DOHH2 (cell line): ENCODE data around the gene NR1H2.

Experiments used
- H3F3A ChIP-seq: fragments of 200-600 bp; sonication (generic), shearing (Covaris generic); 2 replicates; pipeline ENCODE4 v1.6.0; 2016; ENCODE audit warnings: antibody characterized with exemption, mild to moderate bottlenecking; ENCODE audit not compliant: control insufficient read depth, insufficient read depth
- H3K27ac ChIP-seq: fragments of 200-600 bp; sonication (generic); 2 replicates; pipeline ENCODE4 v1.5.1; 2014; ENCODE audit warnings: low read depth, mild to moderate bottlenecking, low read length, moderate library complexity
- H3K27me3 ChIP-seq: fragments of 200-600 bp; sonication (generic); 2 replicates; pipeline ENCODE4 v1.6.1; 2014; ENCODE audit warnings: mild to moderate bottlenecking, low read length, mixed read lengths; ENCODE audit not compliant: control insufficient read depth
- H3K36me3 ChIP-seq: fragments of 200-600 bp; sonication (generic); 2 replicates; pipeline ENCODE4 v1.6.1; 2014; ENCODE audit warnings: mild to moderate bottlenecking, low read length, moderate library complexity, mixed read lengths; ENCODE audit not compliant: control insufficient read depth
- H3K4me1 ChIP-seq: fragments of 200-600 bp; sonication (generic); 2 replicates; pipeline ENCODE4 v1.6.1; 2014; ENCODE audit warnings: mild to moderate bottlenecking, low read length, mixed read lengths; ENCODE audit not compliant: control insufficient read depth
- H3K4me2 ChIP-seq: fragments of 200-600 bp; sonication (generic); 2 replicates; pipeline ENCODE4 v1.6.0; 2014; ENCODE audit warnings: mild to moderate bottlenecking, low read length, moderate library complexity
- H3K4me3 ChIP-seq: fragments of 200-600 bp; sonication (generic); 2 replicates; pipeline ENCODE4 v1.5.1; 2014; ENCODE audit warnings: mild to moderate bottlenecking, low read length, mixed read lengths
- H3K79me2 ChIP-seq: fragments of 200-600 bp; sonication (generic); 2 replicates; pipeline ENCODE4 v1.6.1; 2014; ENCODE audit warnings: mild to moderate bottlenecking, low read length, mixed read lengths; ENCODE audit not compliant: control insufficient read depth
- H3K9me2 ChIP-seq: fragments of 200-600 bp; sonication (generic); replicated peaks from 2 replicates; pipeline ENCODE4 v1.6.1; 2014; ENCODE audit warnings: mild to moderate bottlenecking, low read length, mixed read lengths; ENCODE audit not compliant: control insufficient read depth
- H3K9me3 ChIP-seq: fragments of 200-600 bp; sonication (generic); 2 replicates; pipeline ENCODE4 v1.6.1; 2014; ENCODE audit warnings: antibody characterized with exemption, low read length, mixed read lengths; ENCODE audit not compliant: control insufficient read depth, insufficient read depth
- H4K20me1 ChIP-seq: fragments of 200-600 bp; sonication (generic); 2 replicates; pipeline ENCODE4 v1.6.0; 2014; ENCODE audit warnings: low read depth, mild to moderate bottlenecking, antibody characterized with exemption, low read length, moderate library complexity; ENCODE audit not compliant: control insufficient read depth, insufficient read depth
- EZH2phosphoT487 ChIP-seq: fragments of 200-600 bp; sonication (generic); IDR thresholded peaks from 2 replicates; pipeline ENCODE4 v1.6.1; 2017; ENCODE audit warnings: borderline replicate concordance, mild to moderate bottlenecking, antibody characterized with exemption, low read length, moderate library complexity, mixed read lengths
- TF ChIP-seq, protein P1 (sequence below): fragments of 200-600 bp; sonication (generic); IDR thresholded peaks from one replicate; pipeline ENCODE4 v1.5.1; 2014; ENCODE audit warnings: antibody characterized with exemption, mild to moderate bottlenecking, low read depth, low read length; ENCODE audit not compliant: poor library complexity, severe bottlenecking

The NR1H2 gene

DNA sequence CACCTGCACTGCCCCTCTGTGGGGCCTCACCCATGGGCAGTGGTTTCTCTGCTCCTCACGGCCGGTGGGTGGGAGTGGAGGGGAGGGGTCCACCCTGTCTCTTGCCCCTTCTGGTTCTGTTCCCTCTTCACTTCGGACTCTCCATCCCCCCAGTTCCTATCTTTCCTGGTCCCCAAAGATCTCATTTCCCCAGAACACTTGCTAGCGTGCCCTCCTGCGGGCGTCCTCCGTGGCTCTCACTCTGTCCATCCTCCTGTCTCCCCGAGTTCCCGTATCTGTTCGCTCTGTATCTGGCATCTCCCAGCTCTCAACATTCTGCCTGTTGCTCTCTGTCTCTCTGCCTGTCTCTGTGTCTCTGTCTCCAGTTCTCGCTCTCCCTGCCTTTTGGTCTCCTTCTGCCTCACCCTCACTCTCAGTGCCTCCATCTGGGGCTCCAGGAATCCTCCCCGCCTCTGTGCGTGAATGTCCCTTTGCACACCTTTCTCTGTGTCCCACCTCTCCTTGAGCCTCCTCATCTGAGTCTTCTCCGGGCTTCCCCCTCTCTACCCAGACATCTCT lies 42.8 kb downstream of the NR1H2 start:
- peak overlapping the region; percentile 92 for H3K4me3 ChIP-seq
- H3K9me2 ChIP-seq: no peaks in the 10 kb centered on the region
- H3K4me2 ChIP-seq: peak overlapping the region; percentile 97
- peaks cover 53% of the 10 kb centered on the region for H3F3A ChIP-seq
- H3K4me1 ChIP-seq: peaks cover 85% of the 10 kb centered on the region
- H3K27me3 ChIP-seq: no peaks in the 10 kb centered on the region
- peaks cover 70% of the 10 kb centered on the region for H3K79me2 ChIP-seq
- peak overlapping the region; percentile 95 for H3K27ac ChIP-seq
- peaks cover 18% of the 10 kb centered on the region; the same call in 1 of the 2 replicates for H4K20me1 ChIP-seq
- peaks cover 86% of the 10 kb centered on the region for H3K36me3 ChIP-seq
- H3K9me3 ChIP-seq: no peaks in the 10 kb centered on the region
- no peak for TF ChIP-seq EZH2phosphoT487
- TF ChIP-seq, protein P1, sequence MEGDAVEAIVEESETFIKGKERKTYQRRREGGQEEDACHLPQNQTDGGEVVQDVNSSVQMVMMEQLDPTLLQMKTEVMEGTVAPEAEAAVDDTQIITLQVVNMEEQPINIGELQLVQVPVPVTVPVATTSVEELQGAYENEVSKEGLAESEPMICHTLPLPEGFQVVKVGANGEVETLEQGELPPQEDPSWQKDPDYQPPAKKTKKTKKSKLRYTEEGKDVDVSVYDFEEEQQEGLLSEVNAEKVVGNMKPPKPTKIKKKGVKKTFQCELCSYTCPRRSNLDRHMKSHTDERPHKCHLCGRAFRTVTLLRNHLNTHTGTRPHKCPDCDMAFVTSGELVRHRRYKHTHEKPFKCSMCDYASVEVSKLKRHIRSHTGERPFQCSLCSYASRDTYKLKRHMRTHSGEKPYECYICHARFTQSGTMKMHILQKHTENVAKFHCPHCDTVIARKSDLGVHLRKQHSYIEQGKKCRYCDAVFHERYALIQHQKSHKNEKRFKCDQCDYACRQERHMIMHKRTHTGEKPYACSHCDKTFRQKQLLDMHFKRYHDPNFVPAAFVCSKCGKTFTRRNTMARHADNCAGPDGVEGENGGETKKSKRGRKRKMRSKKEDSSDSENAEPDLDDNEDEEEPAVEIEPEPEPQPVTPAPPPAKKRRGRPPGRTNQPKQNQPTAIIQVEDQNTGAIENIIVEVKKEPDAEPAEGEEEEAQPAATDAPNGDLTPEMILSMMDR: peak; percentile 22

DNA sequence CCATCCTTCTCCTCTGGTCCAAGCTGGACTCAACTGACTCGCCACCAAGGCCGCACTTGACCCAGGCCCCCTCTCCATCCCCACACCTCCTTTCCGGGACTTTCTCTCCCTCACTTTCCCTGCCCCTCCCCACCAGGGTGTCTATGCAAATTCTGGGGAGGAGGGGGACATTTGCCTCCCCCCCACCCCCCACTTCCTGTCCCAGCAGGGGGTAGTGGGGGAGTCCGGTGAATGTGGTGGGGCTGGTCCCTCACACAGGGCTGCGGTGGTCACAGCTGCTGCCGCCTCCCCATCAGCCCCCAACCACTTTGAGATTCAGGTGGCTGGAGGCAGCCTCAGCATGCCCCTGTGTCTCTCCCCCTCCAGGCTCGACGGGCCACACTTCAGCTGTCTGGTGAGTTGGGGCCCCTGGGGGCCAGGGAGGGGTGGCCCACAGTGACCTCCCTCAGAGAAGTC lies 43.4 kb downstream of the NR1H2 start:
- H3K9me3 ChIP-seq: no peaks in the 10 kb centered on the region
- peak overlapping the region; percentile 95 for H3K27ac ChIP-seq
- no peak for TF ChIP-seq EZH2phosphoT487
- TF ChIP-seq, protein P1: no peak
- H3K79me2 ChIP-seq: peaks cover 71% of the 10 kb centered on the region
- no peaks in the 10 kb centered on the region for H3K27me3 ChIP-seq
- peak overlapping the region; percentile 92 for H3K4me3 ChIP-seq
- H4K20me1 ChIP-seq: peaks cover 18% of the 10 kb centered on the region; the same call in 1 of the 2 replicates
- H3F3A ChIP-seq: peaks cover 48% of the 10 kb centered on the region
- peaks cover 81% of the 10 kb centered on the region for H3K4me1 ChIP-seq
- no peaks in the 10 kb centered on the region for H3K9me2 ChIP-seq
- peak overlapping the region; percentile 97 for H3K4me2 ChIP-seq
- H3K36me3 ChIP-seq: peaks cover 86% of the 10 kb centered on the region

DNA sequence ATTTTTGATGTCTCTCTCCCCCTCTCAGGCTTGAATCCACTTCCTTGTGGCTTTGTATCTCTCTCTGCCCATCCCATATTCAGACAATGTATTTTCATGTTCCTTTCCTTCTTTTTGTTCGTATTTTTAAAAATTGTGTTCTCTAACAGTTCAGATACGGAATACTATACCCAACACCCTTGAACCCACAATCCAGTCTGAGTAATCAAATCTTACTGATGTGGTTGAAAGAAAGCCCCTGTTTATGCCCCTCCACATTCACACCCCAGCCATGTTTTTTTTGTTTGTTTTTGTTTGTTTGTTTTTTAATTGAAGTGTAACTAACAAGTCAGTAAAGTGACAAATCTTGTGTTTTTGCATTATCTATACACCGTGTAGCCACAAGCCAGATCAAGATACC lies 43.9 kb downstream of the NR1H2 start:
- Histone ChIP-seq H3K9me2 (no peaks in the 10 kb centered on the region), H3K79me2 (peaks cover 71% of the 10 kb centered on the region), H3K9me3 (no peaks in the 10 kb centered on the region), H3K27me3 (no peaks in the 10 kb centered on the region), H3F3A (peaks cover 45% of the 10 kb centered on the region), H3K4me2 (peak overlapping the region; percentile 97), H3K36me3 (peaks cover 84% of the 10 kb centered on the region), H3K4me1 (peaks cover 76% of the 10 kb centered on the region), H3K27ac (peak overlapping the region; percentile 95), H4K20me1 (peaks cover 18% of the 10 kb centered on the region; the same call in 1 of the 2 replicates), H3K4me3 (peak overlapping the region; percentile 92)
- TF ChIP-seq EZH2phosphoT487: no peak
- TF ChIP-seq, protein P1: no peak
